Tibial artery (tissue), 4 donors: ENCODE results near the gene MAST1.
"Not testable (repeated sequence)": the region's sequence is repeated elsewhere in the genome, so short reads cannot be mapped to it uniquely, and the experiment has no call there.

Experiments used
- DNase-seq, 2 donors: peaks; one replicate each; pipeline ENCODE4 v3.0.0-alpha.2; 2019
- H3K27ac ChIP-seq, 2 donors: fragments of 200-600 bp; sonication (generic) in 1 of 2; 1 replicate in 1 of 2; 2 replicates in 1 of 2; pipeline ENCODE4 v1.5.1; 2018 to 2019; ENCODE audit warnings: mild to moderate bottlenecking in 1 of 2
- H3K27me3 ChIP-seq, 2 donors: fragments of 200-600 bp; sonication (generic) in 1 of 2; one replicate each; pipeline versions ENCODE4 v1.5.1 to v1.6.0; 2016 to 2019
- H3K36me3 ChIP-seq, 3 donors: fragments of 200-600 bp; sonication (generic) in 2 of 3; one replicate each; pipeline ENCODE4 v1.5.1; 2016 to 2019; ENCODE audit warnings: mild to moderate bottlenecking in 2 of 3
- H3K4me1 ChIP-seq, 4 donors: fragments of 200-600 bp; sonication (generic) in 2 of 4; 1 replicate in 3 of 4; 2 replicates in 1 of 4; pipeline ENCODE4 v1.5.1; 2016 to 2019
- H3K4me3 ChIP-seq, 2 donors: fragments of 200-600 bp; sonication (generic) in 1 of 2; 1 replicate in 1 of 2; 2 replicates in 1 of 2; pipeline ENCODE4 v1.5.1; 2018 to 2019; ENCODE audit warnings: mild to moderate bottlenecking in 2 of 2
- H3K9me3 ChIP-seq, 3 donors: fragments of 200-600 bp; sonication (generic) in 1 of 3; one replicate each; pipeline ENCODE4 v1.5.1; 2016 to 2019
- intact Hi-C: fragments of 100-400 bp; cut with DNase I; formaldehyde crosslinking; loops from one replicate; pipeline ENCODE4 v1.15.0; 2023; ENCODE audit warnings: low total_unique reads
- TF ChIP-seq, protein P1 (sequence below), 2 experiments: fragments of 200-600 bp in 1 of 2; fragments of 450-650 bp in 1 of 2; IDR thresholded peaks; one replicate each; pipeline ENCODE4 v1.5.1; 2017 to 2019; ENCODE audit warnings: antibody characterized with exemption in 2 of 2, mild to moderate bottlenecking in 1 of 2, moderate library complexity in 1 of 2

MAST1 gene

DNA sequence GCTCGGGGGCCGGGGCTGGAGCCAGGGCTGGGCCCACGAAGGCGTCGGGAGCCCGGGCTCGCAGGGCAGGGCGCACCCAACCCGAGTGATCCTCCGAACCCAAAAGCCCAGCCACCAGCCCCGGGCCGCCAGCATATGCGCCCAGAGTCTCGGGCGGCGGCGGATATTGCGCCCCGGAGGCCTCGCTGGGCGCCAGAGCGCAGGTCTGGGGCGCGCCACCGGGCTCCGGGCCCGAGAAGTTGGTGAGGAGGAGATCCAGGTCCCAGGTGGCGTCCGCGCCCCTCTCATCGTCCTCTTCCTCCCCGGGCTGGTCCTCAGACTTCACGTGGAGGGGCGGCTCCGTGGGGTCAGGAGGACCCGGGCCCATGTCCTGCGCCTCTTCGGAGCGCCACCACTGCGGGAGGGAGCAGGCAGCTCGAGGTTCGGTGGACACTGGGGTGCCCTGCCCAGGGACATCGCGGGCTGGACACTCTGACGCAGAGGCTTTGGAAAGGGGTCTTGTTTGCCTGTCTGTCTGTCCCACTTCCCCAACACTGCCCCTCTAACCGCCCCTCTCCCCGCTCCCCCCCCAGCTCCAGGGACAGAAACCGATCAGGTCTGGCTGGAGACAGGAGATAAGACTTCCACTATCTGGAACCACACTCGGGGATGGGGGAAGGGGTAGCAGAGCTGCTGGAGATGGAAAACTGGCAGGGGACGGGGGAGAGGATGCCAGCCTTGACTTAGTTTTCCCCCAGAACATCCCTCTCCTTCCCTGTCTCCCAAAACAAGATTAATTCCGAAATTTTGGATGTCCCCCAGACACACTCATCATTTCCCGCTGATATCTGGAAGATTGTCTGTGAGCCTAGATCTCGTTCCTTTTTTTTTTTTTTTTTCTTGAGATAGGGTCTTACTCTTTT, 47.7 kb downstream of the MAST1 start:
- intact Hi-C loops: loop anchor here (5.0 to 10.0 kb wide), 2 partner anchors 59 to 81 kb away; partner anchors contain the start of genes DAND5 and RAD23A
- Histone ChIP-seq H3K27ac (no peak overlapping the region), H3K4me1 (peaks cover 0 to 27% (median 17%) of the 10 kb centered on the region in 4 donors)

DNA sequence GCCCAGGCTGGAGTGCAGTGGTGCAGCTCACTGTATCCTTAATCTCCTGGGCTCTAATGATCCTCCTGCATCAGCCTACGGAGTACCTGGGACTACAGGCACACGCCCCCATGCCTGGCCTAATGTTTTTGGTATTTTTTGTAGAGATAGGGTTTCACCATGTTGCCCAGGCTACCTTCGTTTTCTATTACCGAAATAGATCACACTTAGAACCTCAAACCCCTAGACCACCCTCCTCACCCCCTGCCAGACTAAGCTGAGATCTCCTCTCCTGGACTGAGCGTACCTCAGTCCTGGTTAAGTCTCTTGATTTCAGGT, 48.3 kb downstream of the MAST1 start:
- intact Hi-C loops: loop anchor here (5.0 to 10.0 kb wide), 2 partner anchors 58 to 81 kb away; partner anchors contain the start of genes DAND5 and RAD23A
- TF ChIP-seq, protein P1, sequence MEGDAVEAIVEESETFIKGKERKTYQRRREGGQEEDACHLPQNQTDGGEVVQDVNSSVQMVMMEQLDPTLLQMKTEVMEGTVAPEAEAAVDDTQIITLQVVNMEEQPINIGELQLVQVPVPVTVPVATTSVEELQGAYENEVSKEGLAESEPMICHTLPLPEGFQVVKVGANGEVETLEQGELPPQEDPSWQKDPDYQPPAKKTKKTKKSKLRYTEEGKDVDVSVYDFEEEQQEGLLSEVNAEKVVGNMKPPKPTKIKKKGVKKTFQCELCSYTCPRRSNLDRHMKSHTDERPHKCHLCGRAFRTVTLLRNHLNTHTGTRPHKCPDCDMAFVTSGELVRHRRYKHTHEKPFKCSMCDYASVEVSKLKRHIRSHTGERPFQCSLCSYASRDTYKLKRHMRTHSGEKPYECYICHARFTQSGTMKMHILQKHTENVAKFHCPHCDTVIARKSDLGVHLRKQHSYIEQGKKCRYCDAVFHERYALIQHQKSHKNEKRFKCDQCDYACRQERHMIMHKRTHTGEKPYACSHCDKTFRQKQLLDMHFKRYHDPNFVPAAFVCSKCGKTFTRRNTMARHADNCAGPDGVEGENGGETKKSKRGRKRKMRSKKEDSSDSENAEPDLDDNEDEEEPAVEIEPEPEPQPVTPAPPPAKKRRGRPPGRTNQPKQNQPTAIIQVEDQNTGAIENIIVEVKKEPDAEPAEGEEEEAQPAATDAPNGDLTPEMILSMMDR (IDR thresholded peaks at IDR 0.05): no peak
- H3K4me1 ChIP-seq: peaks cover 0 to 29% (median 20%) of the 10 kb centered on the region in 4 donors

More for the DNA sequence above, 47.7 kb downstream of the MAST1 start:
- TF ChIP-seq, protein P1 (IDR thresholded peaks at IDR 0.05): no peak
- Histone ChIP-seq H3K9me3 (peaks cover 0 to 13% (median 5%) of the 10 kb centered on the region in 3 donors), H3K36me3 (no peaks in the 10 kb centered on the region), H3K27me3 (peaks cover 0 to 40% of the 10 kb centered on the region in 2 donors), H3K4me3 (peak overlapping the region; percentile 27 to 44)
- DNase-seq: no peak

DNA sequence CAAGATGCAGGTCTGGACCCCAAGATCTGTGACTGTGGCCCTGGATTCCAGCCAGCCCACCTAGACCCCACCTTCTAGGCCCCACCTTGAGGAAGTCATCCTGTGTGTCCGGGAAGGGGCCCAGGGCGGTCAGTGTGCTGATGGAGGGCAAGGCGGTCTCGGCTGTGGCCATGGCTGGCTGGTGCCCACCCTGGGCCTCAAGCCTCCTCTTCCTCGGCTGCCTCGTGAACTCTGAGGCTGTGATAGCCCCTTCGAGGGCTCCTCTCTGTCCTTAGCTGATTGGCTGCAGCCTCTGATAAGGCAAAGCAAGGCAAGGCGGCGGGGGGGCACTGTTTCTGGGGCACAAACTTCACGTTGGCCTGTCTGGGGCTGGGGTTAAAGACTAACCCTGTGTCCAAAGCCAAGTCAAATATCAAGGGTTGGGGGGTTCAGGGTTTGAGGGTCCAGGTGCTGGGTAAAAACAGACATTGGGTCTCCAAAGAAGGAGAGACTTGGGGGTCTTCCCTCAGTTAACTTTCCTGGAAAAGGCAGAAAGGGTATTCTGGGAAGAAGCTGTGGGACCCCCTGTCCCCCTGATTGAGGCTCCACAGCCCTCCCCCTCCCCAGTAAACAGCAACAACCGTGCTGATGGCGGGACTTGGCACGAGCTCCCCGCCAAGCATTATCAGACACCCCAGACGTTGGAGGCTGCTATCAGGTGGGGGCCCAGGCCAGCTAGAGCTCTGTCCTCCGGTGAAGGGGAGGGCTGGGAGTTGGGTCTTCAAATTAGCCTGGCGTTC, 48.8 kb downstream of the MAST1 start, which contains the start of gene KLF1:
KLF1 (minus strand) TSS at position 233 of the 779 bp plus-strand sequence; CDS start at position 172, 61 bp downstream.
- TF ChIP-seq, protein P1 (IDR thresholded peaks at IDR 0.05): no peak
- Histone ChIP-seq H3K4me3 (peak within 1 kb of the TSS in 1 of 2 donors; percentile 27), H3K27ac (no peak within 1 kb of the TSS), H3K27me3 (peaks cover 0 to 40% of the 10 kb centered on the region in 2 donors), H3K9me3 (peaks cover 0 to 13% (median 5%) of the 10 kb centered on the region in 3 donors), H3K36me3 (no peaks in the 10 kb centered on the region), H3K4me1 (peaks cover 0 to 31% (median 25%) of the 10 kb centered on the region in 4 donors)
- intact Hi-C loops: loop anchor here (5.0 to 10.0 kb wide), 2 partner anchors 58 to 80 kb away; partner anchors contain the start of genes DAND5 and RAD23A
- no peak for DNase-seq

More for the DNA sequence above, 48.3 kb downstream of the MAST1 start:
- no peak for DNase-seq
- H3K27me3 ChIP-seq: peaks cover 0 to 40% of the 10 kb centered on the region in 2 donors
- peaks cover 0 to 13% (median 5%) of the 10 kb centered on the region in 3 donors for H3K9me3 ChIP-seq
- no peak overlapping the region for H3K4me3 ChIP-seq
- no peaks in the 10 kb centered on the region for H3K36me3 ChIP-seq
- no peak overlapping the region for H3K27ac ChIP-seq

DNA sequence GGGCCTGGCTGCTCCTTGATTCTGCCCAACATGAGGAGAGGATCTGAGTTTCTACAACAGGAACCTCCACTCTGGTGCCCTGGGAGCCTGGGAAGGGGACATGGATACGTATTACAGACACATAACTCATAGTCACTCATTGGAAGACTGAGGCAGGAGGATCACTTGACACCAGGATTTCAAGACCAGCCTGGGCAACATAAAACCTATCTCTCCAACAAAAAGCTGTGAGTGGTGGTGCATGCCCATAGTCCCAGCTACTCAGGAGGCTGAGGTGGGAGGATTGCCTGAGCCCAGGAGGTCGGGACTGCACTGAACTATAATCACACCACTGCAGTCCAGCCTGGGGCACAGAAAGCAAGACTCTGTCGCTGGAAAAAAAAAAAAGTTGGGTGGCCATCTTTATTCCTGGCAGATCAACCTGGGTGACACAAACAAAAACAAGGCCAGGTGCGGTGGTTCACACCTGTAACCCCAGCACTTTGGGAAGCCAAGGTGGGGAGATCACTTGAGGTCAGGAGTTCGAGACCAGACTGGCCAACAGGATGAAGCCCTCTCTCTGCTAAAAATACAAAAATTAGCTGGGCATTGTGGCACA, 49.8 kb downstream of the MAST1 start:
- H3K9me3 ChIP-seq: peaks cover 0 to 13% (median 5%) of the 10 kb centered on the region in 3 donors
- peaks cover 0 to 39% (median 31%) of the 10 kb centered on the region in 4 donors for H3K4me1 ChIP-seq
- H3K27ac ChIP-seq: no peak overlapping the region
- H3K27me3 ChIP-seq: peaks cover 0 to 40% of the 10 kb centered on the region in 2 donors
- no peak for DNase-seq
- intact Hi-C loops: loop anchor here (5.0 to 10.0 kb wide), 2 partner anchors 57 to 79 kb away; partner anchors contain the start of genes DAND5 and RAD23A
- TF ChIP-seq, protein P1 (IDR thresholded peaks at IDR 0.05): no peak
- H3K36me3 ChIP-seq: peaks cover 0 to 2% (median 0%) of the 10 kb centered on the region in 3 donors
- no peak overlapping the region for H3K4me3 ChIP-seq

DNA sequence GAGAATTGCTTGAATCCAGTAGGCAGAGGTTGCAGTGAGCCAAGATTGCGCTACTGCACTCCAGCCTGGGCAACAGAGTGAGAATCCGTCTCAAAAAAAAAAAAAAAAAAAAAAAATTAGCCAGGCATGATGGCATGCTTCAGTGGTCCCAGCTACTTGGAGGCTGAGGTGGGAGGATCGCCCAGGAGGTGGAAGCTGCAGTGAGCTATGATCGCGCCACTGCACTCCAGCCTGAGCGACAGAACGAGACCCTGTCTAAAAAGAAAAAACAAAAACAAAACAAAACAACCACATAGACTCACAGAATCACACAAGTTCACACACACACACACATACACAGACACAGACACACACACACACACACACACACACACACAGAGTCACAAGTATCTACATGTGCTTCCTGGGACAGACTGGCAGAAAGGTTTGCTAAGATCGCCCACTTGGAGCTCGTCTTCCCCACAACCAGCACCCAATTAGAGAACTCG, 52.0 kb downstream of the MAST1 start:
- Histone ChIP-seq H3K27ac (peak overlapping the region; percentile 70 to 80), H3K27me3 (peaks cover 0 to 24% of the 10 kb centered on the region in 2 donors), H3K36me3 (peaks cover 5 to 22% (median 17%) of the 10 kb centered on the region in 3 donors), H3K4me3 (peak overlapping the region; percentile 7 to 77), H3K4me1 (peaks cover 0 to 31% (median 23%) of the 10 kb centered on the region in 4 donors)
- H3K9me3 ChIP-seq, intact Hi-C loops, DNase-seq: not testable (repeated sequence)
